Stimulated activated CD8-positive, alpha-beta memory T cell treated with anti-CD3 and anti-CD28 coated beads, Interleukin-7, amount 100 ng/mL, for 1 hour (primary cell): ENCODE data around the gene TARS1.
A peak's percentile ranks its signal among the peaks of the same experiment; 100 is the strongest.

Source experiments
- DNase-seq, 2 donors: peaks; one replicate each; pipeline ENCODE4 v3.0.0-alpha.2; 2020; ENCODE audit warnings: low read depth in 2 of 2

Gene TARS1

GRCh38 chr5:33440482-33441240 is at the start of gene TARS1:
Gene TARS1, plus strand, starts transcription at chr5:33440965. Its CDS starts 122 bp downstream, at chr5:33441087.
- peak; percentile 83 to 87 for DNase-seq

- no peak for DNase-seq
These were observed 42.3 kb upstream of the TARS1 start for GRCh38 chr5:33398501-33398900.

- no peak for DNase-seq
These were observed 40.1 kb upstream of the TARS1 start for GRCh38 chr5:33400675-33401074.

- no peak for DNase-seq
These were observed 39.0 kb upstream of the TARS1 start for GRCh38 chr5:33401482-33402390.

GRCh38 chr5:33403187-33403586 is 37.6 kb upstream of the TARS1 start:
- no peak for DNase-seq

- DNase-seq = no peak
These were observed 31.9 kb upstream of the TARS1 start for GRCh38 chr5:33408816-33409215.

GRCh38 chr5:33409435-33410170 is 31.2 kb upstream of the TARS1 start:
- DNase-seq = no peak

- DNase-seq = no peak
These were observed 30.5 kb upstream of the TARS1 start for GRCh38 chr5:33410221-33410620.

- DNase-seq = no peak
These were observed 29.3 kb upstream of the TARS1 start for GRCh38 chr5:33411498-33411897.

GRCh38 chr5:33415811-33416354 is 24.9 kb upstream of the TARS1 start:
- DNase-seq = no peak

- DNase-seq = no peak
These were observed 23.1 kb upstream of the TARS1 start for GRCh38 chr5:33417632-33418031.

- DNase-seq = no peak
These were observed 19.8 kb upstream of the TARS1 start for GRCh38 chr5:33420946-33421345.

- DNase-seq = no peak
These were observed 18.6 kb upstream of the TARS1 start for GRCh38 chr5:33422191-33422590.

- DNase-seq = no peak
These were observed 17.6 kb upstream of the TARS1 start for GRCh38 chr5:33423018-33423630.

GRCh38 chr5:33425314-33425713 is 15.5 kb upstream of the TARS1 start:
- no peak for DNase-seq

GRCh38 chr5:33430983-33431382 is 9.8 kb upstream of the TARS1 start:
- no peak for DNase-seq

GRCh38 chr5:33432656-33433055 is 8.1 kb upstream of the TARS1 start:
- DNase-seq = no peak

- DNase-seq = no peak
These were observed 7.2 kb upstream of the TARS1 start for GRCh38 chr5:33433303-33434240.

GRCh38 chr5:33435893-33436490 is 4.8 kb upstream of the TARS1 start:
- DNase-seq = peak in 1 of 2 donors; percentile 41

GRCh38 chr5:33438996-33439395 is 1.8 kb upstream of the TARS1 start:
- no peak for DNase-seq
